HepG2 (cell line): Measurements from ENCODE around the gene FXR2.
"Not testable (repeated sequence)": the region's sequence is repeated elsewhere in the genome, so short reads cannot be mapped to it uniquely, and the experiment has no call there.

Experiments used
- CREB1 ChIP-seq, 2 experiments: fragments of 450-650 bp in 1 of 2; IDR thresholded peaks; 2 replicates each; pipeline ENCODE4 v1.6.1; 2016 to 2017; ENCODE audit warnings: control low read depth in 1 of 2, mild to moderate bottlenecking in 1 of 2, missing compliant biosample characterization in 1 of 2, missing genetic modification characterization in 1 of 2
- CTCF ChIP-seq: sonication (generic); formaldehyde crosslinking; IDR thresholded peaks from 2 replicates; pipeline ENCODE4 v1.5.0; 2020; ENCODE audit warnings: mild to moderate bottlenecking, missing genetic modification reagents, moderate library complexity
- FOXJ3 ChIP-seq: sonication (generic); formaldehyde crosslinking; IDR thresholded peaks from 2 replicates; pipeline ENCODE4 v1.4.0; 2020; ENCODE audit warnings: missing genetic modification reagents, mild to moderate bottlenecking, borderline replicate concordance
- HCFC1 ChIP-seq: fragments of 150-350 bp; IDR thresholded peaks from 2 replicates; pipeline ENCODE4 v1.6.1; 2014; ENCODE audit warnings: low read depth, low read length
- HDAC2 ChIP-seq: sonication (generic); formaldehyde crosslinking; IDR thresholded peaks from 2 replicates; pipeline ENCODE4 v1.4.0; 2020; ENCODE audit warnings: missing genetic modification reagents
- KIAA2018 ChIP-seq: sonication (generic); formaldehyde crosslinking; IDR thresholded peaks from 2 replicates; pipeline ENCODE4 v1.5.0; 2020; ENCODE audit warnings: mild to moderate bottlenecking, missing genetic modification reagents, borderline replicate concordance
- MYC ChIP-seq: sonication (generic); formaldehyde crosslinking; IDR thresholded peaks from 2 replicates; pipeline ENCODE4 v1.9.0; 2021; ENCODE audit warnings: missing genetic modification reagents, borderline replicate concordance
- RBFOX2 ChIP-seq: fragments of 200-400 bp; formaldehyde crosslinking; IDR thresholded peaks from 2 replicates; pipeline ENCODE4 v1.6.1; 2017; ENCODE audit warnings: low read depth, mild to moderate bottlenecking, low read length
- SKIL ChIP-seq: sonication (generic); formaldehyde crosslinking; IDR thresholded peaks from 2 replicates; pipeline ENCODE4 v1.8.0; 2022; ENCODE audit warnings: missing genetic modification reagents, mild to moderate bottlenecking, moderate library complexity, borderline replicate concordance
- ZNF24 ChIP-seq: fragments of 450-650 bp; IDR thresholded peaks from 2 replicates; pipeline ENCODE4 v1.6.1; 2017; ENCODE audit warnings: antibody characterized with exemption, mild to moderate bottlenecking
- ZNF382 ChIP-seq: sonication (generic); formaldehyde crosslinking; IDR thresholded peaks from 2 replicates; pipeline ENCODE4 v1.5.0; 2020; ENCODE audit warnings: missing genetic modification reagents, mild to moderate bottlenecking, borderline replicate concordance

- TF ChIP-seq CTCF (CRISPR knock-in tag); CREB1 (IDR thresholded peaks at IDR 0.05); CREB1 (CRISPR knock-in tag; IDR thresholded peaks at IDR 0.05); ZNF24; HCFC1; ZNF382; KIAA2018 (CRISPR knock-in tag); SKIL (CRISPR knock-in tag); RBFOX2; HDAC2 (CRISPR knock-in tag); FOXJ3 (CRISPR knock-in tag); MYC (CRISPR knock-in tag): not testable (repeated sequence)
These were observed 17.1 kb downstream of the FXR2 start for GRCh38 chr17:7597561-7597960.
